PC-9 (cell line): ENCODE data around the gene C9. TPM values are rescaled to one million over a fixed set of nuclear protein-coding genes. Genes with fewer than 3 reads are reported as not detected.
A peak's percentile ranks its signal among the peaks of the same experiment; 100 is the strongest.
"Not testable (repeated sequence)": the region's sequence is repeated elsewhere in the genome, so short reads cannot be mapped to it uniquely, and the experiment has no call there.

Source experiments
- BruUV-seq: library from RNA; stranded (reverse); fragments of 400-500 nt; replicated peaks from 2 replicates; lab custom pipeline; 2021; lab: Mats Ljungman, UMichigan
- CTCF ChIA-PET: fragments of 300-600 bp; sonication (Branson Sonifier 250); formaldehyde crosslinking; loops from one replicate; lab custom pipeline; 2022; ENCODE audit warnings: antibody characterized with exemption; lab: Charles Lee
- POLR2A ChIA-PET: fragments of 300-600 bp; sonication (Branson Sonifier 250); formaldehyde crosslinking; loops from one replicate; lab custom pipeline; 2022; ENCODE audit warnings: antibody characterized with exemption; ENCODE audit not compliant: unreplicated experiment; lab: Charles Lee
- DNase-seq, 2 experiments: peaks; one replicate each; pipeline versions ENCODE4 v3.0.0 to v3.0.0-alpha.2; 2015 to 2022; ENCODE audit warnings: mixed read lengths in 1 of 2
- H2AFZ ChIP-seq: fragments of 200-600 bp; sonication (generic); 2 replicates; pipeline ENCODE4 v1.8.1; 2017; ENCODE audit warnings: antibody characterized with exemption
- H3F3A ChIP-seq: fragments of 200-600 bp; sonication (generic); 2 replicates; pipeline ENCODE4 v1.8.1; 2017; ENCODE audit warnings: antibody characterized with exemption, mild to moderate bottlenecking, low read depth; ENCODE audit not compliant: insufficient read depth
- H3K27ac ChIP-seq: fragments of 200-600 bp; sonication (generic); 2 replicates; pipeline ENCODE4 v1.6.1; 2016; ENCODE audit warnings: mixed run types
- H3K27me3 ChIP-seq: fragments of 200-600 bp; sonication (generic); 2 replicates; pipeline ENCODE4 v1.6.1; 2016; ENCODE audit warnings: low read depth, mixed run types; ENCODE audit not compliant: insufficient read depth
- H3K36me3 ChIP-seq: fragments of 200-600 bp; sonication (generic); 2 replicates; pipeline ENCODE4 v1.6.1; 2016; ENCODE audit warnings: low read depth, mixed run types
- H3K4me1 ChIP-seq: fragments of 200-600 bp; sonication (generic); replicated peaks from 2 replicates; pipeline ENCODE4 v1.6.1; 2016; ENCODE audit warnings: mixed run types; ENCODE audit not compliant: insufficient read depth
- H3K4me2 ChIP-seq: fragments of 200-600 bp; sonication (generic); 2 replicates; pipeline ENCODE4 v1.6.1; 2017; ENCODE audit warnings: mixed run types
- H3K4me3 ChIP-seq: fragments of 200-600 bp; sonication (generic); 2 replicates; pipeline ENCODE4 v1.6.1; 2016; ENCODE audit warnings: mixed run types
- H3K79me2 ChIP-seq: fragments of 200-600 bp; sonication (generic); 2 replicates; pipeline ENCODE4 v1.6.1; 2017; ENCODE audit warnings: low read depth, mixed run types
- H3K9me2 ChIP-seq: fragments of 200-600 bp; sonication (generic); 2 replicates; pipeline ENCODE4 v1.8.1; 2017; ENCODE audit warnings: mild to moderate bottlenecking; ENCODE audit not compliant: insufficient read depth
- H3K9me3 ChIP-seq: fragments of 200-600 bp; sonication (generic); 2 replicates; pipeline ENCODE4 v1.8.1; 2016; ENCODE audit warnings: low read depth; ENCODE audit not compliant: insufficient read depth
- H4K20me1 ChIP-seq: fragments of 200-600 bp; sonication (generic); 2 replicates; pipeline ENCODE4 v1.8.1; 2017; ENCODE audit not compliant: insufficient read depth
- EZH2 ChIP-seq: fragments of 200-600 bp; sonication (generic); IDR thresholded peaks from 2 replicates; pipeline ENCODE4 v1.8.0; 2017; ENCODE audit warnings: antibody characterized with exemption, low read depth
- intact Hi-C: fragments of 100-400 bp; cut with micrococcal nuclease; formaldehyde crosslinking; loops from one replicate; pipeline ENCODE4 v1.10.0; 2022; ENCODE audit not compliant: unreplicated experiment
- total RNA-seq: library from RNA; stranded (reverse); gene quantifications from 2 replicates; pipeline ENCODE4 v1.2.3, GENCODE V29; 2021
- TF ChIP-seq, protein P1 (sequence below): fragments of 200-600 bp; sonication (generic); conservative IDR thresholded peaks from 2 replicates; pipeline ENCODE4 v1.6.1; 2017; ENCODE audit warnings: mixed run types, antibody characterized with exemption, mild to moderate bottlenecking, moderate library complexity

Gene C9
- total RNA-seq, 1 experiment from 2014 or later, result not detected

DNA sequence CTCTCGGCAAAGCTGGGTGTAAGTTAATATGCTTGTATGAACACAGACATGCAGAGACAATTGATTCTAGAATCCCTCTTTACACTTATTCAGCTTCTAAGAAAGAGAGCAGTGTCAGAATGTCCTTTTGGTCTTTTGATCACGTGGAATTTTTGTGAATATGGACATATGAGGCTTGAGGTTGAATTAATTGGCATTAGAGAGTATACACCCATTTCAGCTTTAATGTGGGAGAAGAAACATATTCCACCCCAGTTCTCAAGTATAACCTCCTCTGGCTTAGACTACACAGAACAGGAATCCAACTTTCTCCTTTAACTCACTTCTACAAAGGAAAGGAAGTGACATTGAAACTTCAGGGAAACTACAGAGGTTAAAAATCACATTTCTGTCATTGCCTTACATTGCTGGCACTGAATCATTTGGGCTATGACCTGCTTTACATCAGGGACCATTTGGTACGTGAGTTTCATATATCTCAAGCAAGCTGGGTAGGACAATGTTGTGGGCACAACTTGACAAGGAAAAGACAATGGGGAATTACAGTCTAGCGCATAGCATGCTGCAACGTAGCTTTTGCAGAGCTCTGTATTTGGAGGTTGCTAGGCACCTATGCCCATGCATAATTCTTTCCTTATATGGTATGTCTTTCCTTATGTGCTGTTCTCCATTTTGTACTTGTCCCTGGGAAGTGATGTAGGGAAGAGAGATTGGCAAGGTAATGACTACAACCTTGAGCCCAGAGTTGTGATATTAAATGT, 41.0 kb upstream of the C9 start:
- Histone ChIP-seq H3K9me2 (no peaks in the 10 kb centered on the region), H3K4me2 (no peak overlapping the region), H2AFZ (no peak overlapping the region; the same call in 1 of the 2 replicates), H3K9me3 (0 out of 2 replicates have a peak, but pooled peaks cover 3% of the 10 kb centered on the region), H3K27ac (no peak overlapping the region), H3K4me3 (no peak overlapping the region), H3K36me3 (no peaks in the 10 kb centered on the region), H4K20me1 (no peaks in the 10 kb centered on the region), H3K27me3 (no peaks in the 10 kb centered on the region), H3K79me2 (no peaks in the 10 kb centered on the region), H3K4me1 (peaks cover under 1% of the 10 kb centered on the region), H3F3A (no peaks in the 10 kb centered on the region; the same call in 1 of the 2 replicates)
- intact Hi-C loops, result no loop called here
- no peak for TF ChIP-seq EZH2
- POLR2A ChIA-PET, result no interaction called here
- CTCF ChIA-PET, result interaction anchor here (0.9 kb wide), 1 partner anchor 143 kb away, joined by 3 read pairs; no protein-coding TSS in a partner anchor
- DNase-seq, result no peak
- BruUV-seq, result no TSS peak

DNA sequence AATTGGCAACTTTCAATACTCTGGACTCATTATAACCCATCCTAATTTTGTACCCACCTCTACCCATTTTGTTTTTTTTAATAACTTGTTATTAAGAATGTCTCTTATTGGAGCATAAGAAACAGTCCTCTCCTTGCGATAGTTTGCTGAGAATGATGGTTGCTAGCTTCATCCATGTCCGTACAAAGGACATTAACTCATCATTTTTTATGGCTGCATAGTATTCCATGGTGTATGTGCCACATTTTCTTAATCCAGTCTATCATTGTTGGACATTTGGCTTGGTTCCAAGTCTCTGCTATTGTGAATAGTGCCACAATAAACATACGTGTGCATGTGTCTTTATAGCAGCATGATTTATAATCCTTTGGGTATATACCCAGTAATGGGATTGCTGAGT, 39.5 kb upstream of the C9 start:
- H3K4me2 ChIP-seq, intact Hi-C loops, H3K36me3 ChIP-seq, H3K27me3 ChIP-seq, DNase-seq, H3K79me2 ChIP-seq, H3K27ac ChIP-seq, H2AFZ ChIP-seq, H3K9me3 ChIP-seq, H3K4me3 ChIP-seq, H4K20me1 ChIP-seq, H3K9me2 ChIP-seq, BruUV-seq: not testable (repeated sequence)
- Histone ChIP-seq H3F3A (peaks cover 12% of the 10 kb centered on the region), H3K4me1 (peaks cover 12% of the 10 kb centered on the region)
- POLR2A ChIA-PET, result interaction anchor here (0.7 kb wide), 1 partner anchor 21 kb away, joined by 4 read pairs; no protein-coding TSS in a partner anchor
- CTCF ChIA-PET, result interaction anchor here (0.7 to 1.3 kb wide), 3 partner anchors 21 to 28 kb away, joined by 3 to 8 read pairs (median 5); no protein-coding TSS in a partner anchor

DNA sequence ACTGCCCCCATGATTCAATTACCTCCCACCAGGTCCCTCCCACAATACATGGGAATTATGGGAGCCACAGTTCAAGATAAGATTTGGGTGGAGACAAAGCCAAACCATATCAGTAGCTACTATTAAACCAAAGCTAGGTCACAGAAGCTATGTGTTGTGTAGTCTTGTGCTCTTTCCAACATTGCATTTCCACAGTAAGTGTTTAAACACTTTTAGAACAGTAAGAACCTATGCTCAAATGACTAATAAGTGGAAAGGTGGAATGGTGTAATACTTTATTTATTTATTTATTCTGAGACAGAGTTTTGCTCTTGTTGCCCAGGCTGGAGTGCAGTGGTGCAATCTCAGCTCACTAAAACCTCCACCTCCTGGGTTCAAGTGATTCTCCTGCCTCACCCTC, 37.8 kb upstream of the C9 start:
- BruUV-seq, result not testable (repeated sequence)

DNA sequence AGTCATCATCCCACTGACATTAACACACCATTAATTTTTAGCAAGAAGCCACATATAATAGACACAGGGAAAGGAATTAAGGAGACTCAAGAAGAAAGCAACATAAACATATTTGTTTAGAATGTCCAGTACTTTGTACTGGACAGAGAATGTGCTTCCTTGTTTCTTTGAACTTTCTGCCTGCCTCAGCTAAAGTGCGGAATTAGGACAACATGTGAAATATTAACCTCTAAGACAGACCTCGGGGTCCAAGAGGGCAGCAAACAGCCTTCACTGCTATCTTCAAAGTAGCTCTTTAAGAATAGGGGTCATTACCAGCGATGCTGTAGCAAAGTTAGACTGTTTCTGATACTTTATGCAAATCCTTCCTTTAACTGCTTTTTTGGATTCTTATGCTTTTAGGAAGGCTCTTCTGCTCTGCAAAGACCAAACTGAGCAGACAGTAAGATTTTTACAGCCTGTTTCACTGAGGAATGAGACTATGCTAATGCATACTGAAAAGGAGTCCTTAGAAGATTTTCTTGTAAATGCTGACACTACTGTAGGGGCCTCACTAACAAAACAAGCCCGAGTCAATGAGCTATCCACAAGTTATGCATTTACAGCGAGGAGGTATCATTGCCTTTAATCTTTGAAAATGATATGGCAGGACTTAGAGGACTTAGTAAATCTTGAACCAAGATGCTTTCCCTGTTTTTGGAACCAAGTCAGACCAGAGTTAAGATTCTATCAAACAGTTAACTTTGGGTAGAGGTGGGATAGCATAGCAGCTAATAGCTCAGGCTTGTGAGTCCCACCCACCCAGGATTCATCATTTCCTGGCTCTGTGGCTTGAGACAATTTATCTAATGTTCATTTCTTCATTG, 36.7 kb upstream of the C9 start:
- no peaks in the 10 kb centered on the region for H4K20me1 ChIP-seq
- intact Hi-C loops, result no loop called here
- no peak overlapping the region for H3K4me3 ChIP-seq
- no peak overlapping the region for H2AFZ ChIP-seq
- H3K27me3 ChIP-seq, result no peaks in the 10 kb centered on the region
- H3K9me2 ChIP-seq, result no peaks in the 10 kb centered on the region
- no peak for DNase-seq
- ChIA-PET POLR2A (interaction anchor here (0.5 to 0.7 kb wide), 3 partner anchors 13 to 1841 kb away, joined by 3 to 4 read pairs (median 4); no protein-coding TSS in a partner anchor), CTCF (interaction anchor here (0.6 to 0.7 kb wide), 2 partner anchors 100 to 147 kb away, joined by 3 to 4 read pairs; no protein-coding TSS in a partner anchor)
- peaks cover 9% of the 10 kb centered on the region; the same call in 1 of the 2 replicates for H3K9me3 ChIP-seq
- peak overlapping the region; percentile 90; the same call in 1 of the 2 replicates for H3K27ac ChIP-seq
- peaks cover 16% of the 10 kb centered on the region for H3K4me1 ChIP-seq
- no peak overlapping the region for H3K4me2 ChIP-seq
- H3K79me2 ChIP-seq, result no peaks in the 10 kb centered on the region
- TF ChIP-seq EZH2, result no peak
- TF ChIP-seq, protein P1, sequence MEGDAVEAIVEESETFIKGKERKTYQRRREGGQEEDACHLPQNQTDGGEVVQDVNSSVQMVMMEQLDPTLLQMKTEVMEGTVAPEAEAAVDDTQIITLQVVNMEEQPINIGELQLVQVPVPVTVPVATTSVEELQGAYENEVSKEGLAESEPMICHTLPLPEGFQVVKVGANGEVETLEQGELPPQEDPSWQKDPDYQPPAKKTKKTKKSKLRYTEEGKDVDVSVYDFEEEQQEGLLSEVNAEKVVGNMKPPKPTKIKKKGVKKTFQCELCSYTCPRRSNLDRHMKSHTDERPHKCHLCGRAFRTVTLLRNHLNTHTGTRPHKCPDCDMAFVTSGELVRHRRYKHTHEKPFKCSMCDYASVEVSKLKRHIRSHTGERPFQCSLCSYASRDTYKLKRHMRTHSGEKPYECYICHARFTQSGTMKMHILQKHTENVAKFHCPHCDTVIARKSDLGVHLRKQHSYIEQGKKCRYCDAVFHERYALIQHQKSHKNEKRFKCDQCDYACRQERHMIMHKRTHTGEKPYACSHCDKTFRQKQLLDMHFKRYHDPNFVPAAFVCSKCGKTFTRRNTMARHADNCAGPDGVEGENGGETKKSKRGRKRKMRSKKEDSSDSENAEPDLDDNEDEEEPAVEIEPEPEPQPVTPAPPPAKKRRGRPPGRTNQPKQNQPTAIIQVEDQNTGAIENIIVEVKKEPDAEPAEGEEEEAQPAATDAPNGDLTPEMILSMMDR, result no peak
- H3F3A ChIP-seq, result peaks cover 15% of the 10 kb centered on the region
- no TSS peak for BruUV-seq
- H3K36me3 ChIP-seq, result no peaks in the 10 kb centered on the region; the same call in 1 of the 2 replicates

More for the DNA sequence above, 37.8 kb upstream of the C9 start:
- CTCF ChIA-PET, H3K27me3 ChIP-seq, H3K9me3 ChIP-seq, H3K4me3 ChIP-seq, POLR2A ChIA-PET, H3K27ac ChIP-seq, intact Hi-C loops, H3K36me3 ChIP-seq, H3K9me2 ChIP-seq, H3K4me2 ChIP-seq, H4K20me1 ChIP-seq, DNase-seq, H2AFZ ChIP-seq, H3K79me2 ChIP-seq: not testable (repeated sequence)
- Histone ChIP-seq H3F3A (peaks cover 15% of the 10 kb centered on the region), H3K4me1 (peaks cover 16% of the 10 kb centered on the region)
